GM10248 (cell line): ENCODE results near the gene STRN.

Experiments used
- CTCF ChIA-PET: fragments of 300-600 bp; sonication (Branson Sonifier 250); formaldehyde crosslinking; extraction: SDS; loops from one replicate; lab custom pipeline; 2021; ENCODE audit warnings: antibody characterized with exemption; lab: Yijun Ruan, JAX
- POLR2A ChIA-PET: fragments of 350-650 bp; sonication (Branson Sonifier 250); formaldehyde crosslinking; extraction: SDS; loops from one replicate; lab custom pipeline; 2020; ENCODE audit warnings: antibody characterized with exemption; lab: Yijun Ruan, JAX
- DNase-seq: peaks from one replicate; pipeline ENCODE4 v3.0.0; 2012; ENCODE audit errors: extremely low spot score
- CTCF ChIP-seq: IDR thresholded peaks from 2 replicates; pipeline ENCODE4 v1.5.1; 2012; ENCODE audit warnings: mild to moderate bottlenecking, low read depth; ENCODE audit errors: extremely low read depth, missing control alignments, control extremely low read depth

The STRN gene

GRCh38 chr2:36854241-36854640 lies 112.1 kb downstream of the STRN start:
- POLR2A ChIA-PET = no interaction called here
- CTCF ChIA-PET = interaction anchor here (0.9 to 1.3 kb wide), 2 partner anchors 10 to 12 kb away, joined by 3 read pairs; no protein-coding TSS in a partner anchor
- TF ChIP-seq CTCF = no peak
- no peak for DNase-seq

- no peak for DNase-seq
- POLR2A ChIA-PET = no interaction called here
- no peak for TF ChIP-seq CTCF
- CTCF ChIA-PET = interaction anchor here (1.0 to 1.8 kb wide), 5 partner anchors 8 to 61 kb away, joined by 3 to 5 read pairs (median 4); no protein-coding TSS in a partner anchor
Measured at GRCh38 chr2:36849265-36849664, 117.1 kb downstream of the STRN start.

- CTCF ChIA-PET = interaction anchor here (1.2 to 1.6 kb wide), 2 partner anchors 9 to 17 kb away, joined by 3 read pairs; no protein-coding TSS in a partner anchor
- no peak for TF ChIP-seq CTCF
- POLR2A ChIA-PET = no interaction called here
- DNase-seq = no peak
Measured at GRCh38 chr2:36843838-36844237, 122.5 kb downstream of the STRN start.

- ChIA-PET POLR2A (no interaction called here), CTCF (interaction anchor here (1.4 kb wide), 1 partner anchor 10 kb away, joined by 4 read pairs; no protein-coding TSS in a partner anchor)
Measured at GRCh38 chr2:36839976-36840617, 126.2 kb downstream of the STRN start.

GRCh38 chr2:36834731-36835524 lies 131.4 kb downstream of the STRN start:
- POLR2A ChIA-PET = interaction anchor here (0.6 kb wide), 1 partner anchor 198 kb away, joined by 5 read pairs; no protein-coding TSS in a partner anchor

More at GRCh38 chr2:36839976-36840617, 126.2 kb downstream of the STRN start:
- DNase-seq = no peak
- no peak for TF ChIP-seq CTCF

GRCh38 chr2:36834203-36834602 lies 132.1 kb downstream of the STRN start:
- no peak for DNase-seq
- POLR2A ChIA-PET = interaction anchor here (0.6 kb wide), 1 partner anchor 197 kb away, joined by 5 read pairs; no protein-coding TSS in a partner anchor
- TF ChIP-seq CTCF = no peak
- CTCF ChIA-PET = no interaction called here

More at GRCh38 chr2:36834731-36835524, 131.4 kb downstream of the STRN start:
- no peak for DNase-seq
- TF ChIP-seq CTCF = no peak
- CTCF ChIA-PET = no interaction called here
